Gastrocnemius medialis (tissue), 4 donors: Measurements from ENCODE around the gene NDOR1.

Experiments used
- POLR2A ChIP-seq, 2 donors: fragments of 450-650 bp; IDR thresholded peaks; one replicate each; pipeline ENCODE4 v1.6.1; 2017; ENCODE audit warnings: antibody characterized with exemption in 2 of 2, mild to moderate bottlenecking in 2 of 2, moderate library complexity in 2 of 2
- TF ChIP-seq, protein P1 (sequence below), 5 experiments: fragments of 450-650 bp in 3 of 5; fragments of 200-600 bp in 2 of 5; sonication (generic) in 2 of 5; IDR thresholded peaks in 4 of 5; conservative IDR thresholded peaks in 1 of 5; 1 replicate in 4 of 5; 2 replicates in 1 of 5; pipeline ENCODE4 v1.5.1; 2016 to 2019; ENCODE audit warnings: antibody characterized with exemption in 5 of 5, mild to moderate bottlenecking in 3 of 5, moderate library complexity in 3 of 5

DNA sequence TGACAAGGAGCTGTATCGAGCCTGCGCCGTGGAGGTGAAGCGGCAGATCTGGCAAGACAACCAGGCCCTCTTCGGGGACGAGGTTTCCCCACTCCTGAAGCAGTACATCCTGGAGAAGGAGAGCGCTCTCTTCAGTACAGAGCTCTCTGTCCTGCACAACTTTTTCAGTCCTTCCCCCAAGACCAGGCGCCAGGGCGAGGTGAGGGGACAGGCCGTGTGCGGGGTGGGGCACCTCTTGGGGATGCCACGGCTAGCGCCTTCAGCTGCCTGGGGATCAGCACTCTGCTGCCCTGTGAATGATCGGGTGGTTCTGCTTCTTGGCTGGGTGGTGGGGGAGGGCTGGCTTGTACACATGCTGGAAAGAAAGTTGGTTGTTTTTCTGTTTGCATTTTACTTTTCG lies 51.4 kb downstream of the NDOR1 start:
- TF ChIP-seq, protein P1, sequence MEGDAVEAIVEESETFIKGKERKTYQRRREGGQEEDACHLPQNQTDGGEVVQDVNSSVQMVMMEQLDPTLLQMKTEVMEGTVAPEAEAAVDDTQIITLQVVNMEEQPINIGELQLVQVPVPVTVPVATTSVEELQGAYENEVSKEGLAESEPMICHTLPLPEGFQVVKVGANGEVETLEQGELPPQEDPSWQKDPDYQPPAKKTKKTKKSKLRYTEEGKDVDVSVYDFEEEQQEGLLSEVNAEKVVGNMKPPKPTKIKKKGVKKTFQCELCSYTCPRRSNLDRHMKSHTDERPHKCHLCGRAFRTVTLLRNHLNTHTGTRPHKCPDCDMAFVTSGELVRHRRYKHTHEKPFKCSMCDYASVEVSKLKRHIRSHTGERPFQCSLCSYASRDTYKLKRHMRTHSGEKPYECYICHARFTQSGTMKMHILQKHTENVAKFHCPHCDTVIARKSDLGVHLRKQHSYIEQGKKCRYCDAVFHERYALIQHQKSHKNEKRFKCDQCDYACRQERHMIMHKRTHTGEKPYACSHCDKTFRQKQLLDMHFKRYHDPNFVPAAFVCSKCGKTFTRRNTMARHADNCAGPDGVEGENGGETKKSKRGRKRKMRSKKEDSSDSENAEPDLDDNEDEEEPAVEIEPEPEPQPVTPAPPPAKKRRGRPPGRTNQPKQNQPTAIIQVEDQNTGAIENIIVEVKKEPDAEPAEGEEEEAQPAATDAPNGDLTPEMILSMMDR (IDR thresholded peaks at IDR 0.05 in 4 of 5, conservative IDR thresholded peaks at IDR 0.05 in 1 of 5): no peak
- no peak for TF ChIP-seq POLR2A (IDR thresholded peaks at IDR 0.05)
